ENCODE data around the gene EEF2. TPM values are rescaled to one million over a fixed set of nuclear protein-coding genes. Genes with fewer than 3 reads are reported as not detected.
A peak's percentile ranks its signal among the peaks of the same experiment; 100 is the strongest.

Gene EEF2
- total RNA-seq, 1 experiment from 2014 or later, result 1,124 TPM

DNA sequence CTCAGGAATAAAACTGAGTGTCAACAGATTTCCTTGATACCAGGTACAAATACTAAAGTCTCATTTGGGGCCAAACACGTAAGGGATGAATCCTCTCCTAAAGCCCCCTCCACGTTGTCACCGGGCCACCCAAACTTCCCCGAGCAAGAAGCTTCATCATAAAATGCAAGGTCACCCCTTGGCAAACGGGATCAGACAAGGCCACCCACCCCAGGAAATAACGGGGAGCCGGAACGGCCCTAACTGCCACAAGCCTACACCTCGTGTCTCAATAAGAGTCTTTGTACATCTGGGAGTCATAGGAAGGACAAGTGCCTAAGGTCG is 717 bp downstream of the EEF2 start:
- peak overlapping the region; percentile 96 for H3K9ac ChIP-seq (ENCODE audit: low read length)
- ChIA-PET CTCF (no interaction called here), POLR2A (ENCODE audit: unreplicated experiment) (no interaction called here)
- no peak for TF ChIP-seq EZH2 (IDR thresholded peaks at IDR 0.05; ENCODE audit: low read length, unreplicated experiment)
- no peak for TF ChIP-seq EZH2phosphoT487 (IDR thresholded peaks at IDR 0.05; ENCODE audit: borderline replicate concordance, low read length)
- TF ChIP-seq, protein P1, sequence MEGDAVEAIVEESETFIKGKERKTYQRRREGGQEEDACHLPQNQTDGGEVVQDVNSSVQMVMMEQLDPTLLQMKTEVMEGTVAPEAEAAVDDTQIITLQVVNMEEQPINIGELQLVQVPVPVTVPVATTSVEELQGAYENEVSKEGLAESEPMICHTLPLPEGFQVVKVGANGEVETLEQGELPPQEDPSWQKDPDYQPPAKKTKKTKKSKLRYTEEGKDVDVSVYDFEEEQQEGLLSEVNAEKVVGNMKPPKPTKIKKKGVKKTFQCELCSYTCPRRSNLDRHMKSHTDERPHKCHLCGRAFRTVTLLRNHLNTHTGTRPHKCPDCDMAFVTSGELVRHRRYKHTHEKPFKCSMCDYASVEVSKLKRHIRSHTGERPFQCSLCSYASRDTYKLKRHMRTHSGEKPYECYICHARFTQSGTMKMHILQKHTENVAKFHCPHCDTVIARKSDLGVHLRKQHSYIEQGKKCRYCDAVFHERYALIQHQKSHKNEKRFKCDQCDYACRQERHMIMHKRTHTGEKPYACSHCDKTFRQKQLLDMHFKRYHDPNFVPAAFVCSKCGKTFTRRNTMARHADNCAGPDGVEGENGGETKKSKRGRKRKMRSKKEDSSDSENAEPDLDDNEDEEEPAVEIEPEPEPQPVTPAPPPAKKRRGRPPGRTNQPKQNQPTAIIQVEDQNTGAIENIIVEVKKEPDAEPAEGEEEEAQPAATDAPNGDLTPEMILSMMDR (conservative IDR thresholded peaks at IDR 0.05; ENCODE audit: low read depth, low read length), result no peak
- intact Hi-C loops (cut with micrococcal nuclease), result loop anchor here (2.0 kb wide), 1 partner anchor 14 kb away; the partner anchor contains the start of gene DAPK3
- peak overlapping the region; percentile 97 for H3K4me3 ChIP-seq (ENCODE audit: low read length)
- ATAC-seq, result no peak
- DNase-seq, result no peak
- peak overlapping the region; percentile 49 for H3K27ac ChIP-seq (ENCODE audit: low read length)
- H3K9me2 ChIP-seq (replicated peaks; ENCODE audit: low read length), result no peaks in the 10 kb centered on the region
- H3K9me3 ChIP-seq (ENCODE audit: low read length), result no peaks in the 10 kb centered on the region
- peak overlapping the region; percentile 99 for H3K4me2 ChIP-seq (ENCODE audit: low read length)
- peaks cover 20% of the 10 kb centered on the region for H3K4me1 ChIP-seq (ENCODE audit: insufficient read depth, low read length)
- H2AFZ ChIP-seq (ENCODE audit: low read length), result no peak overlapping the region
- H3K27me3 ChIP-seq (ENCODE audit: low read length), result no peaks in the 10 kb centered on the region
- peaks cover 56% of the 10 kb centered on the region for H3K79me2 ChIP-seq (ENCODE audit: low read length)
- H3F3A ChIP-seq (ENCODE audit: low read length, unreplicated experiment), result peaks cover 4% of the 10 kb centered on the region
- H4K20me1 ChIP-seq (ENCODE audit: low read length), result peaks cover 56% of the 10 kb centered on the region
- BruUV-seq (replicated peaks), result no TSS peak
- H3K36me3 ChIP-seq (ENCODE audit: low read depth, low read length), result peaks cover 53% of the 10 kb centered on the region

DNA sequence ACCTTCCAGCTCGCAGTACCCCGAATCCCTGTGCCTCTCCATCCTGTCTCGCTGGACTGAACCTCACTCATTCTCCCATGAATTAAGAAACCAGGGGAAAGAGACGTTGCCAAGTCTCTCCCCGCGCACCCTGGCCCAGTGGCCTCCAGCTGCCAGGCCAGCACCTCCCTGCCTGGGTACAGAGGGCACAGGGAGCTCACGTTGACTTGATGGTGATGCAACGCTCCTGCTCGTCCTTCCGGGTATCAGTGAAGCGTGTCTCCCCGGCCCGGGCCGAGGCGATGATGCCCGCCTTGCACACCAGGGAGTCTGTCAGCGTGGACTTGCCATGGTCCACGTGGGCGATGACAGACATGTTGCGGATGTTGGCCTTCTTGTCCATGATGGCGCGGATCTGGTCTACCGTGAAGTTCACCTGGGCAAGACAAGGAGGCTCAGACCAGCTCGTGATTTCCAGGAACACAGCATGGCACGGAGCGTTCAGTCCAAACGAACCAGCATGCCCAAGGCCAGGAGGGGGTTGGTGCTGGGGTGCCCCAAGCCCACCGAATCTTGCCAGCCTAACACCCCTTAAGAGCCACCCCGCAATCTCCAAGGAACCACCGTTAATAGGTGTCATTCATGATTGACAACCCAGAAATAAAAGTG is 1.2 kb downstream of the EEF2 start:
- no TSS peak for BruUV-seq (replicated peaks)
- peaks cover 60% of the 10 kb centered on the region for H3K79me2 ChIP-seq (ENCODE audit: low read length)
- no peaks in the 10 kb centered on the region for H3K27me3 ChIP-seq (ENCODE audit: low read length)
- peaks cover 20% of the 10 kb centered on the region for H3K4me1 ChIP-seq (ENCODE audit: insufficient read depth, low read length)
- peak overlapping the region; percentile 97 for H3K4me3 ChIP-seq (ENCODE audit: low read length)
- ATAC-seq, result no peak
- H3K9me3 ChIP-seq (ENCODE audit: low read length), result no peaks in the 10 kb centered on the region
- ChIA-PET CTCF (no interaction called here), POLR2A (ENCODE audit: unreplicated experiment) (no interaction called here)
- peaks cover 58% of the 10 kb centered on the region for H3K36me3 ChIP-seq (ENCODE audit: low read depth, low read length)
- TF ChIP-seq, protein P1 (conservative IDR thresholded peaks at IDR 0.05; ENCODE audit: low read depth, low read length), result no peak
- TF ChIP-seq EZH2phosphoT487 (IDR thresholded peaks at IDR 0.05; ENCODE audit: borderline replicate concordance, low read length) (no peak), EZH2 (IDR thresholded peaks at IDR 0.05; ENCODE audit: low read length, unreplicated experiment) (no peak)
- peaks cover 61% of the 10 kb centered on the region for H4K20me1 ChIP-seq (ENCODE audit: low read length)
- peak; percentile 17 for DNase-seq
- intact Hi-C loops (cut with micrococcal nuclease), result loop anchor here (2.0 kb wide), 1 partner anchor 13 kb away; the partner anchor contains the start of gene DAPK3
- peaks cover 4% of the 10 kb centered on the region for H3F3A ChIP-seq (ENCODE audit: low read length, unreplicated experiment)
- peak overlapping the region; percentile 21; the same call in 1 of the 2 replicates for H3K27ac ChIP-seq (ENCODE audit: low read length)
- peak overlapping the region; percentile 96 for H3K9ac ChIP-seq (ENCODE audit: low read length)
- peak overlapping the region; percentile 99 for H3K4me2 ChIP-seq (ENCODE audit: low read length)
- no peaks in the 10 kb centered on the region for H3K9me2 ChIP-seq (replicated peaks; ENCODE audit: low read length)
- H2AFZ ChIP-seq (ENCODE audit: low read length), result no peak overlapping the region

DNA sequence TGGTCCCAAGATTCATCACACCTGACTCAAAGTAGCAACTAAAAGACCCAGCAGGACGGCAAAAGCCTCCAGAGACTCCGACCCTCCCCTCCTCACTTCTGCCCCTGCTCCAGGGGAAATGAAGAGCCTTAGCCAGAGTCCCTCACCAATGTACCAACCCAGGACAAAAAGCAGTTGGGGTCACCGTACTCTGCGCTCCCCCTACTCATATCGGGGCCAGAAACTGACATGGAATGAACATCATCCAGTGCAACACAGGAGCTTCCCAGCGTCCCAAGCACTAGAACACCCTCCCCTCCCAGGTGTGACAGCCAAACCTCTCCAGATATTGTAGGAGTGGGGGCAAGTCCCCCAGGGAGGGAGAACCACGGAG is 1.7 kb downstream of the EEF2 start:
- BruUV-seq (replicated peaks), result no TSS peak
- no peak for DNase-seq
- Histone ChIP-seq H3K79me2 (ENCODE audit: low read length) (peaks cover 63% of the 10 kb centered on the region), H3K27ac (ENCODE audit: low read length) (peak overlapping the region; percentile 21; the same call in 1 of the 2 replicates), H3F3A (ENCODE audit: low read length, unreplicated experiment) (peaks cover 4% of the 10 kb centered on the region), H3K9me3 (ENCODE audit: low read length) (no peaks in the 10 kb centered on the region), H3K4me2 (ENCODE audit: low read length) (peak overlapping the region; percentile 99), H3K36me3 (ENCODE audit: low read depth, low read length) (peaks cover 61% of the 10 kb centered on the region), H4K20me1 (ENCODE audit: low read length) (peaks cover 63% of the 10 kb centered on the region), H3K4me1 (ENCODE audit: insufficient read depth, low read length) (peaks cover 20% of the 10 kb centered on the region), H3K9ac (ENCODE audit: low read length) (peak overlapping the region; percentile 96), H3K4me3 (ENCODE audit: low read length) (peak overlapping the region; percentile 97), H3K9me2 (replicated peaks; ENCODE audit: low read length) (no peaks in the 10 kb centered on the region), H2AFZ (ENCODE audit: low read length) (no peak overlapping the region), H3K27me3 (ENCODE audit: low read length) (no peaks in the 10 kb centered on the region)
- TF ChIP-seq EZH2phosphoT487 (IDR thresholded peaks at IDR 0.05; ENCODE audit: borderline replicate concordance, low read length), result no peak
- TF ChIP-seq, protein P1 (conservative IDR thresholded peaks at IDR 0.05; ENCODE audit: low read depth, low read length), result no peak
- no peak for TF ChIP-seq EZH2 (IDR thresholded peaks at IDR 0.05; ENCODE audit: low read length, unreplicated experiment)
- POLR2A ChIA-PET (ENCODE audit: unreplicated experiment), result no interaction called here
- CTCF ChIA-PET, result no interaction called here
- ATAC-seq, result no peak
- intact Hi-C loops (cut with micrococcal nuclease), result no loop called here

All from PC-3 (cell line).